ENCODE measurements around the gene SHC3. TPM values are rescaled to one million over a fixed set of nuclear protein-coding genes. Genes with fewer than 3 reads are reported as not detected.

The SHC3 gene, protein sequence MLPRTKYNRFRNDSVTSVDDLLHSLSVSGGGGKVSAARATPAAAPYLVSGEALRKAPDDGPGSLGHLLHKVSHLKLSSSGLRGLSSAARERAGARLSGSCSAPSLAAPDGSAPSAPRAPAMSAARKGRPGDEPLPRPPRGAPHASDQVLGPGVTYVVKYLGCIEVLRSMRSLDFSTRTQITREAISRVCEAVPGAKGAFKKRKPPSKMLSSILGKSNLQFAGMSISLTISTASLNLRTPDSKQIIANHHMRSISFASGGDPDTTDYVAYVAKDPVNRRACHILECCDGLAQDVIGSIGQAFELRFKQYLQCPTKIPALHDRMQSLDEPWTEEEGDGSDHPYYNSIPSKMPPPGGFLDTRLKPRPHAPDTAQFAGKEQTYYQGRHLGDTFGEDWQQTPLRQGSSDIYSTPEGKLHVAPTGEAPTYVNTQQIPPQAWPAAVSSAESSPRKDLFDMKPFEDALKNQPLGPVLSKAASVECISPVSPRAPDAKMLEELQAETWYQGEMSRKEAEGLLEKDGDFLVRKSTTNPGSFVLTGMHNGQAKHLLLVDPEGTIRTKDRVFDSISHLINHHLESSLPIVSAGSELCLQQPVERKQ
- 1 to 10 TPM in 1 of 4 donors, under 1 TPM in 2, not detected in 1; 0.27 to 1.5 (median 0.57) TPM for polyA plus RNA-seq
- long read RNA-seq, donor 1, full-length matches to known transcripts = 1 of 1 reads
- long read RNA-seq, donor 1, partial matches to known transcripts = 0 of 1 reads
- long read RNA-seq, donor 1, other reads (novel, unspliced or antisense) = 0 of 1 reads
- long read RNA-seq, donor 2 = 0 reads
- long read RNA-seq, donor 3 = 0 reads
- long read RNA-seq, donor 4 = 0 reads
- long read RNA-seq, donor 5 = 0 reads
- long read RNA-seq, donor 6 = 0 reads
- long read RNA-seq, donor 7 = 0 reads
- long read RNA-seq, donor 8 = 0 reads
- long read RNA-seq, donor 9 = 0 reads
- long read RNA-seq, donor 10 = 0 reads

DNA sequence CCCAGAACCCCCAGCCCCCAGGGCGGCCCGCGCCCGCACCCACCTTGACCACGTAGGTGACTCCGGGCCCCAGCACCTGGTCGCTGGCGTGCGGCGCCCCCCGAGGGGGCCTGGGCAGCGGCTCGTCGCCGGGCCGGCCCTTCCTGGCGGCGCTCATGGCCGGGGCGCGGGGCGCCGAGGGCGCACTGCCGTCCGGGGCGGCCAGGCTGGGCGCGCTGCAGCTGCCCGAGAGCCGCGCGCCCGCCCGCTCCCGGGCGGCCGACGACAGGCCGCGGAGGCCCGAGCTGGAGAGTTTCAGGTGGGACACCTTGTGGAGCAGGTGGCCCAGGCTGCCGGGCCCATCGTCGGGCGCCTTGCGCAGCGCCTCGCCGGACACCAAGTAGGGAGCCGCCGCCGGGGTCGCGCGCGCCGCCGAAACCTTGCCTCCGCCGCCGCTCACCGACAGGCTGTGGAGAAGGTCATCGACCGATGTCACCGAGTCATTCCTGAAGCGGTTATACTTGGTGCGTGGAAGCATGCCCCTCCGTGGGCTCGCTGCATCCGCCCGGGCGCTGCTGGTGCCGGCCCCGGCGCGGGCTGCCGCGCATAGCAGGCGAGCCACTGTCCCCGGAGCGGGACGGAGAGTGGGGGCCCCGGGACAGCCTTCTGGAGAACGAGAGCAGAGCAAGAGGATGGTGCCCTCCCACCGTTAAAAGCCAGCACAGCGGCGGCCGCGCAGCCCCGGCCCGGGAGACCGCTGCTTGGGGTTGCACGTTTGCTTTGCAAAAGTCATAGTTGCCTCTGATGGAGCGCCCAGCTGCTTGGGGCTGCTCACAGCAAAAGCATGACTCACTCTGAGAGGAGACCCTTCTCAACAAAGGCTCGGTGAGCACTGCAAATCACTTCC, at the start of gene SHC3:
Gene SHC3, minus strand, starts transcription at position 875 of the 886 bp plus-strand sequence. Its CDS starts 358 bp downstream, at position 517.
- Histone ChIP-seq H3K4me3 (ENCODE audit: low read depth in 1 of 3, low read length in 3 of 3) (peak within 1 kb of the TSS in 2 of 3 donors; percentile 35 to 58), H3K27ac (ENCODE audit: low read depth in 1 of 3, low read length in 2 of 3) (peak within 1 kb of the TSS; percentile 30 to 78 (median 66)), H3K27me3 (ENCODE audit: control insufficient read depth in 3 of 3, insufficient read depth in 3 of 3, low read length in 3 of 3) (peaks cover 0 to 30% (median 8%) of the 10 kb centered on the region in 3 donors), H3K36me3 (ENCODE audit: control insufficient read depth in 3 of 3, insufficient read depth in 2 of 3, low read depth in 1 of 3, low read length in 3 of 3) (no peaks in the 10 kb centered on the region), H3K4me1 (ENCODE audit: control insufficient read depth in 3 of 3, insufficient read depth in 2 of 3, low read depth in 1 of 3, low read length in 2 of 3) (peaks cover 2 to 16% (median 6%) of the 10 kb centered on the region in 3 donors), H3K9me3 (ENCODE audit: control insufficient read depth in 2 of 2, insufficient read depth in 1 of 2, low read depth in 1 of 2, low read length in 1 of 2) (no peaks in the 10 kb centered on the region)
- WGBS, 3 donors = 2 to 3% (median 2%) methylated on average over 32 to 96 of the region's 96 CpGs
- FAIRE-seq (no peak), DNase-seq (peak in 1 of 2 donors; percentile 46)

DNA sequence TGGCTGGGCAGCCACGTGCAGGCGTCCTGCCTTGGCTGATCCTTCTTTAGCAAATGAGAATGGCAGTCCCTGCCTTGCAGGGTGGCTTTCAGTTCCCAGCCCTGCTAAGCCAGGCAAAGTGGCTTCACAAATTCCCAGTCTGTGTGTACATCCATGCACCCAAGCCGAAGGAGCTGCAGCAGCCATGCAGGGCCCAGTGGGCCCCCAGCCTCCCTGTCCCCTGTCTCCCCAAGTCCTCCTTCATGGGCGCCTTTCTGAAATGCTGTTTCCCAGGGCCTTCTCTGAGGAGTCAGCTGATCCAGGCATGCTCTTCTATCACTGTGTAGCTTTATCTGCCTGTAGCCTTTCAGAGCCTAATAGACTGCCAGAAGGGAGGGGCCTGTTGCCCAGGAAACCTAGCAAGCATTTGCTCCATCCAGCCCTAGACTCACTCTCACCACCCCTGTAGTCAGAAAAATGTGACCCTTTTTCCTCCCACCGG, 47.4 kb upstream of the SHC3 start:
- Histone ChIP-seq H3K4me3 (ENCODE audit: low read depth in 1 of 3, low read length in 3 of 3) (no peak overlapping the region), H3K9me3 (ENCODE audit: control insufficient read depth in 2 of 2, insufficient read depth in 1 of 2, low read depth in 1 of 2, low read length in 1 of 2) (peaks cover 0 to 2% of the 10 kb centered on the region in 2 donors), H3K27ac (ENCODE audit: low read depth in 1 of 3, low read length in 2 of 3) (no peak overlapping the region), H3K36me3 (ENCODE audit: control insufficient read depth in 3 of 3, insufficient read depth in 2 of 3, low read depth in 1 of 3, low read length in 3 of 3) (no peaks in the 10 kb centered on the region), H3K4me1 (ENCODE audit: control insufficient read depth in 3 of 3, insufficient read depth in 2 of 3, low read depth in 1 of 3, low read length in 2 of 3) (no peaks in the 10 kb centered on the region), H3K27me3 (ENCODE audit: control insufficient read depth in 3 of 3, insufficient read depth in 3 of 3, low read length in 3 of 3) (peaks cover 0 to 2% (median 0%) of the 10 kb centered on the region in 3 donors)
- 58 to 71% (median 70%) methylated on average over 5 of the region's 5 CpGs for WGBS, 3 donors
- peak in 1 of 2 donors; percentile 28 for DNase-seq
- no peak for FAIRE-seq

DNA sequence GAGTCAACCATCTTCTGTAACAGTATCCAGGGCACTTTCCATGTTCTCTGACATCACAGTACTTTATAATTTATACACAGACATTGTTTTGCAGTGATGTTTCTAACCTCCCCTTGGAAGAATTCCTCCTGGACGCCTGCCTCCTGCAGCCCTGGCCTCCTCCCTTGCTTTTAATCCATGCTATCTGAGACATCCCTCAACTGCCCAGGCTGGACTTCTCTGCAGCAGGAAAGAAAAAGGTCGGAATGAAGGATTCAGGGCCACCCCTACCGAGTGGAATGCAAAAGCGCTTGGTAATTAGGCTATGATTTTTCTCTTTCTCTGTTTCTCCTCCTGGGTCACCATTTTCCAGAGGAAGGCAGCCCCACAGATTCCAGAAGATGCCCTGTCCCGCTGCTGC, 47.0 kb upstream of the SHC3 start:
- FAIRE-seq (no peak), DNase-seq (no peak)
- no peaks in the 10 kb centered on the region for H3K4me1 ChIP-seq (ENCODE audit: control insufficient read depth in 3 of 3, insufficient read depth in 2 of 3, low read depth in 1 of 3, low read length in 2 of 3)
- WGBS, 3 donors = 74 to 80% (median 75%) methylated on average over 5 of the region's 5 CpGs
- peaks cover 0 to 2% (median 0%) of the 10 kb centered on the region in 3 donors for H3K27me3 ChIP-seq (ENCODE audit: control insufficient read depth in 3 of 3, insufficient read depth in 3 of 3, low read length in 3 of 3)
- peaks cover 0 to 2% of the 10 kb centered on the region in 2 donors for H3K9me3 ChIP-seq (ENCODE audit: control insufficient read depth in 2 of 2, insufficient read depth in 1 of 2, low read depth in 1 of 2, low read length in 1 of 2)
- H3K4me3 ChIP-seq (ENCODE audit: low read depth in 1 of 3, low read length in 3 of 3) = no peak overlapping the region
- H3K36me3 ChIP-seq (ENCODE audit: control insufficient read depth in 3 of 3, insufficient read depth in 2 of 3, low read depth in 1 of 3, low read length in 3 of 3) = no peaks in the 10 kb centered on the region
- H3K27ac ChIP-seq (ENCODE audit: low read depth in 1 of 3, low read length in 2 of 3) = no peak overlapping the region

DNA sequence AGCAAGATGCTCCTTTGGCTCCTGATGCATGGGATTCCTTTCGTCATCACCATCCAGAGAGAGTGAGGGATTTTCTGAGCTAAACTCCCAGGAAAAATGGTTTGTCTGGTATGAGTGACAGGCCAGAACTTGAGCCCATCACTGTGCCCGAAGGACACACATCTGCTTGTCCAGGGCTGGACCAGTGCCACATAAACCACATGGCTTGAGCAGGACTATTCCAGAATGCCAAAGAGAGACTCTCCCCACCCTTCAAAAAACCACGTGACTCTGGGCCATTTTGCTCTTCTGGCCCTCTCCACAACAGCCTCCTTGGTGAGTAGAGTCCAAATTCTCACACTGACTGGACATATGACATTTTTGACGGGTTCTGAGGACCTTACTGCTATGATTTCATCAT, 46.4 kb upstream of the SHC3 start:
- DNase-seq (no peak), FAIRE-seq (no peak)
- Histone ChIP-seq H3K27ac (ENCODE audit: low read depth in 1 of 3, low read length in 2 of 3) (no peak overlapping the region), H3K36me3 (ENCODE audit: control insufficient read depth in 3 of 3, insufficient read depth in 2 of 3, low read depth in 1 of 3, low read length in 3 of 3) (no peaks in the 10 kb centered on the region), H3K27me3 (ENCODE audit: control insufficient read depth in 3 of 3, insufficient read depth in 3 of 3, low read length in 3 of 3) (peaks cover 0 to 2% (median 0%) of the 10 kb centered on the region in 3 donors), H3K9me3 (ENCODE audit: control insufficient read depth in 2 of 2, insufficient read depth in 1 of 2, low read depth in 1 of 2, low read length in 1 of 2) (peaks cover 0 to 2% of the 10 kb centered on the region in 2 donors), H3K4me1 (ENCODE audit: control insufficient read depth in 3 of 3, insufficient read depth in 2 of 3, low read depth in 1 of 3, low read length in 2 of 3) (no peaks in the 10 kb centered on the region), H3K4me3 (ENCODE audit: low read depth in 1 of 3, low read length in 3 of 3) (no peak overlapping the region)
- 70 to 81% (median 73%) methylated on average over 4 of the region's 4 CpGs for WGBS, 3 donors

DNA sequence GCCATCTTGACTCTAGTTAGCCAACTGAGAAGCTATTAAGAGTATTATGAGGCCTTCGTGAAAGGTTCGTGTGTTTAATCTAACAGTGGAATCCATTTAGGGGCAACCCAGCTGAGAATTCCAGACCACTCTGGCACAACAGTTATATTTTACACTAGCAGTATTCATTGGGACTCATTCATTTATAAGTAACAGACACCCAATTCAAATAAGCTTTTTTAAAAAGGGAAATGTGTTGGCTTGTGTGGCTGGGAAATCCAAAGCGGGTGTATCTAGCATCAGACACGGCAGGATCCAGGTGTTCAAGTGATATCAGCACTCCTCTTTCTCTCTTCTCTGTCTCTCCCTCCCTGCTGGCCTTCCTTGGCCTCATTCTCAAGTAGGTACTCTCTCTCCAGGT, 46.0 kb upstream of the SHC3 start:
- DNase-seq (no peak), FAIRE-seq (no peak)
- no peak overlapping the region for H3K4me3 ChIP-seq (ENCODE audit: low read depth in 1 of 3, low read length in 3 of 3)
- H3K9me3 ChIP-seq (ENCODE audit: control insufficient read depth in 2 of 2, insufficient read depth in 1 of 2, low read depth in 1 of 2, low read length in 1 of 2) = peaks cover 0 to 2% of the 10 kb centered on the region in 2 donors
- no peaks in the 10 kb centered on the region for H3K36me3 ChIP-seq (ENCODE audit: control insufficient read depth in 3 of 3, insufficient read depth in 2 of 3, low read depth in 1 of 3, low read length in 3 of 3)
- H3K27me3 ChIP-seq (ENCODE audit: control insufficient read depth in 3 of 3, insufficient read depth in 3 of 3, low read length in 3 of 3) = peaks cover 0 to 2% (median 0%) of the 10 kb centered on the region in 3 donors
- H3K27ac ChIP-seq (ENCODE audit: low read depth in 1 of 3, low read length in 2 of 3) = no peak overlapping the region
- H3K4me1 ChIP-seq (ENCODE audit: control insufficient read depth in 3 of 3, insufficient read depth in 2 of 3, low read depth in 1 of 3, low read length in 2 of 3) = no peaks in the 10 kb centered on the region
- 92 to 96% (median 93%) methylated on average over 4 of the region's 4 CpGs for WGBS, 3 donors

DNA sequence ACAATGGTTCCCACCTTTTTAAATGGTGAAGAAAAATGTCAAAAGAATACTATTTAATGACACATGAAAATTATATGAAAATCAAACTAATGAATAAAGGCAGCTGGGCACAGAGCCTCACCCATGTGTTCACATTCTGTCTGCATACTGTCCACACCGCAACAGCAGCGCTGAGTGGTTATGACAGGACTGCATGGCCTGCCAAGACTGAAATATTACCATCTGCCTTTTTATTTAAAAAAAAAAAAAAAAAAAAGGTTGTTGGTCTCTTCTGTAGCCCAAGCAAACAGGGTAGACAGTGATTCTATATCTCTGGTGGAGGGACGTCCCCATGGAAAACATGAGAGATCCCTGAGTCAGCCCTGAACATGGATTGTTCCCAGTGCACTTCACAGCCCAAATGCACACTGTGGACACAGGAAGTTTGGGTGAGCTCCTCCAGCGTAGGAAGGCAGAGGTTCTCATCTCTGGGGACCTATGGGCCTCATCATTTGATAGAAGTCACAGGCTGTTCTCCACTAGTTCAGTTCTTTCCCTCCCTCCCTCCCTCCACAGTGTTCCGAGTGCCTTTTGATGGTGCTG, 44.9 kb upstream of the SHC3 start:
- FAIRE-seq = no peak
- 85 to 88% (median 87%) methylated on average over 5 of the region's 5 CpGs for WGBS, 3 donors
- no peak for DNase-seq

DNA sequence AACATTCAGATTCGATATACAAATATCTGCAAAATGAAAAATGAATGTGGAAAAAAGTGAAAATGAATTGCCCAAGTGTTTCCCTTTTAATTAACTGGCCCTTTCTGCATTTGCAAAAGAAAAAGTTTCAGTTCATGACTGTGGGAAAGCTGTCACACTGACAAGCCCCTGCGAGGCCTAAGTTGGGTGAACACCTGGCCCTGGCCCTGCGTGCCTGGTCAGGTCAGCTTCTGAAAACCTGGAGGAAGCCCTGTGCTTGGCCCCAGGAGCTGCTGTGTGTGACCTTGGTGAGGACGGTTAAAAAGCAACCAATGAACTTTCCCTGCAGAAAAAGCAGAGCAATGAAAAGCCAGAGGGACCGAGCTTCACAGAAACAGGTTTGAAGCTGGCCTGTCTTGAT, 41.0 kb upstream of the SHC3 start:
- WGBS, 3 donors = 68 to 83% (median 77%) methylated on average over 5 of the region's 5 CpGs
- FAIRE-seq (no peak), DNase-seq (no peak)
- Histone ChIP-seq H3K27me3 (ENCODE audit: control insufficient read depth in 3 of 3, insufficient read depth in 3 of 3, low read length in 3 of 3) (no peaks in the 10 kb centered on the region), H3K36me3 (ENCODE audit: control insufficient read depth in 3 of 3, insufficient read depth in 2 of 3, low read depth in 1 of 3, low read length in 3 of 3) (no peaks in the 10 kb centered on the region), H3K4me1 (ENCODE audit: control insufficient read depth in 3 of 3, insufficient read depth in 2 of 3, low read depth in 1 of 3, low read length in 2 of 3) (no peaks in the 10 kb centered on the region), H3K9me3 (ENCODE audit: control insufficient read depth in 2 of 2, insufficient read depth in 1 of 2, low read depth in 1 of 2, low read length in 1 of 2) (peaks cover 0 to 2% of the 10 kb centered on the region in 2 donors), H3K4me3 (ENCODE audit: low read depth in 1 of 3, low read length in 3 of 3) (no peak overlapping the region), H3K27ac (ENCODE audit: low read depth in 1 of 3, low read length in 2 of 3) (no peak overlapping the region)

More for the DNA sequence above, 44.9 kb upstream of the SHC3 start:
- H3K9me3 ChIP-seq (ENCODE audit: control insufficient read depth in 2 of 2, insufficient read depth in 1 of 2, low read depth in 1 of 2, low read length in 1 of 2) = peaks cover 0 to 2% of the 10 kb centered on the region in 2 donors
- no peak overlapping the region for H3K27ac ChIP-seq (ENCODE audit: low read depth in 1 of 3, low read length in 2 of 3)
- H3K4me1 ChIP-seq (ENCODE audit: control insufficient read depth in 3 of 3, insufficient read depth in 2 of 3, low read depth in 1 of 3, low read length in 2 of 3) = no peaks in the 10 kb centered on the region
- H3K4me3 ChIP-seq (ENCODE audit: low read depth in 1 of 3, low read length in 3 of 3) = no peak overlapping the region
- H3K27me3 ChIP-seq (ENCODE audit: control insufficient read depth in 3 of 3, insufficient read depth in 3 of 3, low read length in 3 of 3) = peaks cover 0 to 2% (median 0%) of the 10 kb centered on the region in 3 donors
- no peaks in the 10 kb centered on the region for H3K36me3 ChIP-seq (ENCODE audit: control insufficient read depth in 3 of 3, insufficient read depth in 2 of 3, low read depth in 1 of 3, low read length in 3 of 3)

Measured in small intestine (tissue), 16 donors.